GM19023 (cell line): ENCODE results near the gene TRIP6.
"Not testable (repeated sequence)": the region's sequence is repeated elsewhere in the genome, so short reads cannot be mapped to it uniquely, and the experiment has no call there.

ENCODE experiments used
- ATAC-seq: cut with Tn5 transposase; IDR thresholded peaks from one replicate; pipeline ENCODE4 v1.9.1; 2021; ENCODE audit warnings: mild to moderate bottlenecking, moderate library complexity; ENCODE audit not compliant: unreplicated experiment

TRIP6 gene

DNA sequence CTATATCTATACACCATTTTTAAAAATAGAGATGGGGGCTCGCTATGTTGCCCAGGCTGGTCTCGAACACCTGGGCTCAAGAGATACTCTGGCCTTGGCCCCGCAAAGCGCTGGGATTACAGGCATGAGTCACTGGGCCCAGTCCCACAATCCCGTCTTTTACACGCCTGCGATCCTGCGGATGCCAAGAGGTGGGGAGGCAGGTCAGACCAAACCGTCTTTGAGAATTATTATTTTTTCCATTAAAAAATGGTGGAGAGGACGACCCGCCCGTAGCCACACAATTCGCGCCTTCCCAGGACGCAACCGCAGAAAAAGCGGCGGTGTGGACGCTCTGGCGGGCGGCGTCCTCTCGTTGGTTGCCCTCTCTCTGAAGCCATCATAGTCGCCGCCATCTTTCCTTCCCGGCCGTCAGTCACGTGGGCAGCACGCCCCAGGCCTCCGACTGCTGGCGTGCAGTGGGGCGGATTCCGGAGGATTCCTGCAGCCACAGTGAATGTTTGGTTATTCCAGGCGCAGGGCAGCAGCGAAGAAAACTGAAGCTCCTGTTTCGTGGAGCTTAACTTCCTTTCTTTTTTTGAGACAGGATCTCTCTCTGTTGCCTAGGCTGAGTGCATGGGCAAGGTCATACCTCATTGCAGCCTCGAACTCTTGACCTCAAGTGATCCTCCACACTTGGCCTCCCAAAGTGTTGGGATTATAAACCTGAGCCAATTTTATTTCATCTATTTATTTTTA lies 29.9 kb upstream of the TRIP6 start:
- peak; percentile 80 for ATAC-seq

DNA sequence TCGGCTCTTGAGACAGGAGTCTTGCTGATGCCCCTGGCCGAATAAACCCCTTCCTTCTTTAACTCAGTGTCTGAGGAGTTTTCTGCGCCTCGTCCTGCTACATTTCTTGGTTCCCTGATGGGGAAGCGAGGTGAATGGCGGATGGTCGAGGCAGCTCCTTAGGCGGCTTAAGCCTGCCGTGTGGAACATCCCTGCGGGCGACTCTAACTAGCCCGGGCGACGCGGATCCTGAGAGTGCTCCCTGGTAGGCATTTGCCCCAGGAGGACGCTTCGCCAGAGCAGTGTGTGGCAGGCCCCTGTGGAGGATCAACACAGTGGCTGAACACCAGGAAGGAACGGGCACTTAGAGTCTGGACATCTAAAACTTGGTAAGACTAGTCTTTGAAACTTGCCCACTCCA lies 27.8 kb upstream of the TRIP6 start:
- ATAC-seq = no peak

DNA sequence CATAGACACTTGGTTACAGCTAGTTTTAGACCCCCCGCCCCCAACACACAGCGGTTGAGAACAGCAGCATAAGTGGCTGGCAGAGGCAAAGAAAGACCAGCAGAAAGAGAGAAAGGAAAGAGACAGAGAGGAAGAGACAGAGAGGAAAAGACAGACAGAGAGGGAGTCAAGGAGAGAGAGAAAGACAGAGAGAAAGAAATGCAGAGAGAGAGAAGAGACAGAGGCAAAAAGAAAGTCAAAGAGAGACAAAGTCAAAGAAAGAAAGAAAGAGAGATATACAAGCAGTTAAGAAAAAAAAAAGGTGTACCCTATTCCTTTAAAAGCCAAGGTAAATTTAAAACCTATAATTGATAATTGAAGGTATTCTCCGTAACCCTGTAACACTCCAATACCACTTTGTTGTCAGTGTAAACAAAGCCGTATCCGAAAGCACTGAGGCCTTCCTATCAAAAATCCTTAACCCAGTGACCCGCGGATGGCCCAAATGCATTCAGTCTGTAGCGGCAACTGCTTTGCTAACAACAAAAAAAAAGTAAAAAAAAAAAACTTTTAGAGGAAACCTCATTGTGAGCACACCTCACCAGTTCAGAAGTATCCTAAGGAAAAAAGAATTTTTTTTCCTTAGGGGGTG lies 26.6 kb upstream of the TRIP6 start:
- ATAC-seq = no peak

DNA sequence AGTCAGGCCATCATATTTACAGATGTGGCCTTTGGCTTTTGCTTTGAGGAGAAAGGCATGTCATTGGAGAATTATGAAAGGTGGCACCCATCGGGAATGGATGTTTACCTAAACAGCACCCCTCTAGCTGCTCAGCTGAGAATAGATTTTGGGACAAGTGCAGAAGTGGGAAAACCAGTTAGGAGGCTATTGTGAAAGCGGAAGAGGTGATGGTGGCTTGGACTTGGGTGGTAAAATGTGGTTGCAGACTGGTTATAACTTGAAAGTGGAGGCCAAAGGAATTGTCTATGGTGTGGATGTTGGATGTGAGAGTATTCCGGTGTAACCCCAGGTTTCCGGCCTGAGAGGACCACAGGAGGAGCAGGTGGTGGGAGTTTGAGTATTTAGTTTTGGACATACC lies 19.8 kb upstream of the TRIP6 start:
- ATAC-seq = no peak

DNA sequence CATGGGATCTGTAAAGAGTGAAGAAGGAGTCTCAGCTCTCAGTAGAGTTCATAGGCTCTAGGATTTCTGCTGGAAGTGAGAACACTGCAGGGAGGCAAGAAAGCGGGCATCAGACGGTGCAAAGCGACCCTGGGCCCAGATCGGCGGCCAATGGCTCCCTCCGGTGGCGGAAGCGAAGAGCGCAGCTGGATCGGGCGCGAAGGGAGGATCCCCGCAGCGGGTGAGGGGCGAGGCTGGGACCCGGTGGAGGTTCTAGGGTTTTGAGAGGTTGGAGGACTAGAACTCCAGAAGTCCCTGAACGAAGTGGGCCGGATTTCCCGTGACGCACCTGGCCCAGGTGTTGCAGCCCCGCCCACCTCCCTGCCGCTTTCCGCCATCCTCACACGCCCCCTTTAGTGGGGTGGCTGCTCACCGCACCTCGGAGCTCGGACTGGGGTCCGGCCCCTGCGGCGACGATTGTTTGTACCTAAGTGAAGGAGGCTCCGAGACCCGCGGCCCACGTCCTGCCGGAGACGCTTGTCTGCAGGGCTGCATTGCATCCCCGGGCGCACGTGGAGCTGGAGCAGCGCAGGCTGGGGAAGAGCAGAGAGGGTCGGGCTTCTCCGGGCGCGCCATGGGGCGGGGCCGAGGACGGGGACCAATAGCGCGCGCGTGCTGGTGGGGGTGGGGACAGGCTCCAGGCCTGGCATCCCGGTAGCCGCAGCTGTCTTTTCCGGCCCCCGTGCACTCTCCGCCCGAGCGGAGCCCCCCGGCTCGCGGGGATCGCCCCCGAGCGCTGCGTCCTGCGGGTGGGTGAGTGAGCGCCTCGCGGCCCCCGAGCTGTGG lies 14.9 kb upstream of the TRIP6 start, which contains the start of gene SLC12A9:
Gene SLC12A9 (plus strand): TSS at position 666 of the 825 bp plus-strand sequence. CDS start 1,485 bp downstream, outside the sequence.
- ATAC-seq = peak; percentile 92

DNA sequence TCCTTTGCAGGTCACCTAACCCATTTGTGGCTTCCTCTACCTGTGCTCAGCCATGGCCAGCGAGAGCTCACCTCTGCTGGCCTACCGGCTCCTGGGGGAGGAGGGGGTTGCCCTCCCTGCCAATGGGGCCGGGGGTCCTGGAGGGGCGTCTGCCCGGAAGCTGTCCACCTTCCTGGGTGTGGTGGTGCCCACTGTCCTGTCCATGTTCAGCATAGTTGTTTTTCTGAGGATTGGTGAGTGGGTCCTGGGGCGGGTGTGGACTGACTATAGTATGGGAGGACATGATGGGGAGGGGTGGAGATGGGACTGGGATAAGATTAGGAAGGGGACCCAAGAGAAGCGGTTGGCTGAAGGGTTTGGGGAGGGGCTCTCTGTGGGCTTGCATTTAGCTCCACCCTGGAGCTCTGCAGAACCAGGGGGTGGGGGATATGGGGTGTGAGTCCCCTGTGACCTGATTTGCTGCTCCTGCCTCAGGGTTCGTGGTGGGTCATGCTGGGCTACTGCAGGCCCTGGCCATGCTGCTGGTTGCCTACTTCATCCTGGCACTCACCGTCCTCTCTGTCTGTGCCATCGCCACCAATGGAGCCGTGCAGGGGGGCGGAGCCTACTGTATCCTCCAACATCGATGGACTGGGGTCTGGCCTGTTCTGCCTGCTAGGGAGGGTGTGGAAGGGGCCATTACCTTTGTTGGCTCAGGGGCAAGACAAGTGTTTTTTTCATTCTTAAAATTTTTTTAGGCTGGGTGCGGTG lies 12.9 kb upstream of the TRIP6 start:
- no peak for ATAC-seq

DNA sequence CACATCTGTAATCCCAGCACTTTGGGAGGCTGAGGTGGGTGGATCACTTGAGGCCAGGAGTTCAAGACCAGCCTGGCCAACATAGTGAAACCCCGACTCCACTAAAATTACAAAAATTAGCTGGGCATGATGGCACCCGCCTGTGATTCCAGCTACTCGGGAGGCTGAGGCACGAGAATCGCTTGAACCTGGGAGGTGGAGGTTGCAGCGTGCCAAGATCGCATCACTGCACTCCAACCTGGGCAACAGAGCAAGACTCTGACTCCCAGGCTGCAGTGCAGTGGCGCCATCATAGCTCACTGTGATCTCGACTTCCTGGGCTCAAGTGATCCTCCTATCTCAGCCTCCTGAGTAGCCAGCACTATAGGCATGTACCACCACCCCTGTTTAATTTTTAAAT lies 12.3 kb upstream of the TRIP6 start:
- ATAC-seq = not testable (repeated sequence)

DNA sequence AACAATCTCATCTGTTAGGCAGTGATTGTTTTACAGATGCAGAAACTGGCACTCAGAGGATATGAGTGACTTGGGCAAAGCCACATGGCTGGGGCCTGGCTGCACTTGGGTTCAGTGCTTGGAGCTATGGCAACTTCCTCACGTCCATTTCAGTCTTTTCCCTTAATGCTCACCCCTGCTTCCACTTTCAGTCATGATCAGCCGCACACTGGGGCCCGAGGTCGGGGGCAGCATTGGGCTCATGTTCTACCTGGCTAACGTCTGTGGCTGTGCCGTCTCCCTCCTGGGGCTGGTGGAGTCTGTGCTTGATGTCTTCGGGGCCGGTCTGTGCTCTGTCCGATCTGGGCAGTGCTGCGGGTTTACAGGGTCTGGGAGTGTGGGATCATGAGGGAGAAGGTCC lies 11.7 kb upstream of the TRIP6 start:
- no peak for ATAC-seq

DNA sequence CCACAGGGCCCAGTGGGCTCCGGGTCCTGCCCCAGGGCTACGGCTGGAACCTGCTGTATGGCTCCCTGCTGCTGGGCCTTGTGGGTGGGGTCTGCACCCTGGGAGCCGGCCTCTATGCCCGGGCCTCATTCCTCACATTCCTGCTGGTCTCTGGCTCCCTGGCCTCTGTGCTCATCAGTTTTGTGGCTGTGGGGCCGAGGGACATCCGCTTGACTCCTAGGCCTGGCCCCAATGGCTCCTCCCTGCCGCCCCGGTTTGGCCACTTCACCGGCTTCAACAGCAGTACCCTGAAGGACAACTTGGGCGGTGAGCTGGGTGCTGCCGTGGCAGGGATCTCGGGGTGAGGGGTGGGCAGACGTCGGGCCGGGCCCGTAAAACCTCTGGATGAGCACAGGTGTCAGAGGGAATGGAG lies 10.3 kb upstream of the TRIP6 start:
- no peak for ATAC-seq

DNA sequence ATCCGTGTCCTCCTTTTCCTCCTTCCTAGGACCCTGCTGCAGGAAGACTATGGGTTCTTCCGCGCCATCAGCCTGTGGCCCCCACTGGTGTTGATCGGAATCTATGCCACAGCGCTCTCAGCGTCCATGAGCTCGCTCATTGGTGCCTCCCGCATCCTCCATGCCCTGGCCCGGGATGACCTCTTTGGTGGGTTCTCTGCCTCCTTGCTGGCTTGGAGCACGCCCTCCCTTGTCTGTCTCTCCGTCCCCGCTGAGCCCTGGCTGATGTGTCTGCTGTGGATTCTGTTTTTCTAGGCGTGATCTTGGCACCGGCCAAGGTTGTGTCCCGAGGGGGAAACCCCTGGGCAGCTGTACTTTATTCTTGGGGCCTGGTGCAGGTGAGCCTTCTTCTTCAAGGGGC lies 7.3 kb upstream of the TRIP6 start:
- no peak for ATAC-seq

DNA sequence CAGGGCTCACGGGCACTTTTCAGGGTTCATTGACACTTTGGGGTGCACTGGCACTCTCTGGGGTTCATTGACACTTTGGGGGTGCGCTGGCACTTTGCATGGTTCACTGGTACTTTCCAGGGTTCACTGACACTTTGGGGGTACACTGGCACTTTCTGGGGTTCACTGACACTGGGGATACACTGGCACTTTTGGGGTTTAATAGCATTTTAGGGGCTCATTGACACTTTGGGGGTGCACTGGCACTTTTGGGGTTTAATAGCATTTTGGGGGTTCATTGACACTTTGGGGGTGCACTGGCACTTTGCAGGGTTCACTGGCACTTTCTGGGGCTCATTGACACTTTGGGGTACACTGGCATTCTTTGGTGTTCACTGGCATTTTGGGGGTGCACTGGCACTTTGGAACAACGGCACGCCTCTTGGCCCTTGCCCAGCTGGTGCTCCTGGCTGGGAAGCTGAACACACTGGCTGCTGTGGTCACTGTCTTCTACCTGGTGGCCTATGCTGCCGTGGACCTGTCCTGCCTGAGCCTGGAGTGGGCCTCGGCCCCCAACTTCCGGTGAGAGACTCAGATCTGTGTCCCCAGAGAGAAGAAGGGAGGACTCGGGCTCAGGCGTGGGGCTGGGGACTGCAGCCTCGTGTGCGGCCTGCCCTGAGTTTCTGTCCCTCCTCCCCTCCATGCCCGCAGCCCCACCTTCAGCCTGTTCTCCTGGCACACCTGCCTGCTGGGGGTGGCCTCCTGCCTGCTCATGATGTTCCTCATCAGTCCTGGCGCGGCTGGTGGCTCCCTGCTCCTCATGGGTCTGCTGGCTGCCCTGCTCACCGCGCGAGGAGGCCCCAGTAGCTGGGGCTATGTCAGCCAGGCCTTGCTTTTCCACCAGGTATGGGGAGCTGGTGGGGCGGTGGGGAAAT lies 6.2 kb upstream of the TRIP6 start:
- no peak for ATAC-seq

DNA sequence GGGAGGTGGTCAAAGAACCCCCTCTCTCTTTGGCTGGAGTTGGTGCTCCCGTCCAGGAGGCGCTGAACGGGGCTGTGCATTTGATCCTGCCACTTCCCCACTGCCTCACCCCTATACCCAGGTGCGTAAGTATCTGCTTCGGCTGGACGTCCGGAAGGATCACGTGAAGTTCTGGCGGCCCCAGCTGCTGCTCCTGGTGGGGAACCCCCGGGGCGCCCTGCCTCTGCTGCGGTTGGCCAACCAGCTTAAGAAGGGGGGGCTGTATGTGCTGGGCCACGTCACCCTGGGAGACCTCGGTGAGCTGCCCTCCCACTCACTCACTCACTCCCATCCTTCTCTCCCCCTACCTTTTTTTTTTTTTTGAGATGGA lies 5.6 kb upstream of the TRIP6 start:
- ATAC-seq = no peak

DNA sequence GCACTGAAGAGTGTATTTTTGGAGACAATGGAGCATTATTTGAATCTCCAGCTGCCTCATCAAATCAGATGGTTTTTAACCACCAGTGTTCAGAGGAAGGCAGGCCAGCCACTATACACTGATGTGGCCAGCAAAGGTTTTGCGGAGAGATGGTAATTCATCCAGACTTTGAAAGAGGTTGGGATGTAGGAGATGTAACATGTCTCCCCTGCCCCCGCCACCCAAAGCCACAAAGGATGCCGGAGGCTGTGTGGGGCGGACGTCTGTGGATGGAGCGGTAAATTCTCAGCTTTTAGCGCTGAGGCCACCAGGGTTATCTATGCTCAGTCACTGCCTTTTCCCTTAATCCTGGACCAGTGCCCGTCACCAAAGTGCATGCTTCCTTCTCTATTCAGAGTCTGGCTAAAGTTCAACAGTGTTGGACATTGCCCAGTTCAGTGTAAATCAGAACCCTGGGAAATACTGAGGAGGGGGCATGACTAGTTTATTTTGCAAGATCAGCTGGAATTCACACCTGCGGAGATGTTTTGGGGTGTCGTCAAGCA lies 3.7 kb upstream of the TRIP6 start:
- ATAC-seq = no peak

DNA sequence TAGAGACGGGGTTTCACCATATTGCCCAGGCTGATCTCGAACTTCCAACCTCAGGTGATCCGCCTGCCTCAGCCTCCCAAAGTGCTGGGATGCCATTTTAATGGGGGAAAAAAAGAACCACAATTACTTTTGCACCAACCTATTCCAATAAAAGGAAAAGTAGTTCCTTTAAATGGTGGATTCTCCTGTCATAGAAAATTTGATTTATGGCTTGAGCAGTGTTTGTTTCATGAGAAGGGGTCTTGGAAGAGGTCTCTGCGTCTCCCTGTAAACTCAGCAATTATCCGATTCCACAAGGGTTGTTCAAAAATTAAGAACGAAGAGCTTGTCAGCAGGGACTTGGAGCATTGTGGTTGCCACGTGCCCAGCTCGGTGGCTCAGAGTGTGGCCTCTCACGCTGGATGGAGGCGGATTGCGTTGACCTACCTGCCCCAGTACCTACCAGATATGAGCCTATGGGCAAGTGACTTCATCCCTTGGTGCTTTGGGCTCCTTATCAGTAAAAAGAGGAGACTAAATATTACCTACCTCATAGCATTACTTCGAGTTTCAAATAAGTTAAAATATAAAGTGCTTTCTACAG lies 2.8 kb upstream of the TRIP6 start:
- ATAC-seq = no peak

DNA sequence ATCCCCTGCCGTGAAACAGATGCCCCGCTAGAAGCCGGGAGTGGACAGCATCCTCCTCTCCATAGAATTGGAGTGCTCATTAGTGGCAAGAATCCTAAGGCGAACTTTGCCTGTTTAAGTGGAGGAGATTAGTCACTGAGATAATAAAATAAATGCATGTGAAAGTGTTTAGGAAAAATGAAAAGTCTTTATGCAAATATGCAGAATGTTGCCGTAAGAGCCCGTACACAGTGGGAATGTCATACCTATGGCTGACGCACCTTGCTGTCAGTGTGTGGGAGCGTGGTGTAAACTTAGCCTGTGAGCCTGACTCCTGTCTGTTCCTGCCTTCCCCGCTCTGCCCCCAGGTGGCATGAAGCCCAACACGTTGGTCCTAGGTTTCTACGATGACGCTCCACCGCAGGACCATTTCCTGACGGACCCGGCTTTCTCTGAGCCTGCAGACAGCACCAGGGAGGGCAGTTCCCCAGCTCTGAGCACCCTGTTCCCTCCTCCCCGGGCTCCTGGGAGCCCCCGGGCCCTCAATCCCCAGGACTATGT lies 1.7 kb upstream of the TRIP6 start:
- ATAC-seq = no peak

DNA sequence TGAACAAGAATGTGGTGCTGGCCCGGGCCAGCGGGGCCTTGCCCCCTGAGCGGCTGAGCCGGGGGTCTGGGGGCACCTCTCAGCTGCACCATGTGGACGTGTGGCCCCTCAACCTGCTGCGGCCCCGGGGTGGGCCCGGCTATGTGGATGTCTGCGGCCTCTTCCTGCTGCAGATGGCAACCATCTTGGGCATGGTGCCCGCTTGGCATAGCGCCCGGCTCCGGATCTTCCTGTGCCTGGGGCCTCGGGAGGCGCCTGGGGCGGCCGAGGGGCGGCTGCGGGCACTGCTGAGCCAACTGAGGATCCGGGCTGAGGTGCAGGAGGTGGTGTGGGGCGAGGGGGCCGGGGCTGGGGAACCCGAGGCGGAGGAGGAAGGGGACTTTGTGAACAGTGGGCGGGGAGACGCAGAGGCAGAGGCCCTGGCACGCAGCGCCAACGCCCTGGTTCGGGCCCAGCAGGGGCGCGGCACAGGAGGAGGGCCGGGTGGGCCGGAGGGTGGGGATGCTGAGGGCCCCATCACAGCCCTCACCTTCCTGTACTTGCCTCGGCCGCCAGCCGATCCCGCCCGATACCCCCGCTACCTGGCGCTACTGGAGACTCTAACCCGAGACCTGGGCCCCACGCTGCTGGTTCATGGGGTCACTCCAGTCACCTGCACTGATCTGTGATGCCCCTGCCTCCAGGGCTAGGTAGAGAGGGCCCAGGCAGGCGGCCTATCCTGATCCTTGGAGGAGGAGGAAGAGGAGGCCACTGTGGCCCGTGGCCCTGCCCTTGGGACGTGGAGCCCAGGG lies 1.1 kb upstream of the TRIP6 start:
- ATAC-seq = no peak

DNA sequence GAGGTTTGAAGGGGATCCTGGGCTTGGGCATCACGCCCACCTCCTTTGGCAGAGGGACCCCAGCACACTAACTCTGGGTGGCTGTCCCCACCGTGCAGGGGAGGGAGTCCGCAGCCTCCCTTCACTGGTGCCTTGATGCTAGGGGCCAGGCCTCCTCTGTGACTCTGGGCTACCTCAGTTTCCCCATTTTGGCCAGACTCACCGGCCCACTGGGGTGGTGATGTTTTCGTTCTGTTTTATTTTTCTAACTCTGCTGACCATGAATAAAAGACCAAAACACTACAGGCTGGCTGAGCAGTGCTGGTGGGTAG lies 503 bp upstream of the TRIP6 start:
- no peak for ATAC-seq

DNA sequence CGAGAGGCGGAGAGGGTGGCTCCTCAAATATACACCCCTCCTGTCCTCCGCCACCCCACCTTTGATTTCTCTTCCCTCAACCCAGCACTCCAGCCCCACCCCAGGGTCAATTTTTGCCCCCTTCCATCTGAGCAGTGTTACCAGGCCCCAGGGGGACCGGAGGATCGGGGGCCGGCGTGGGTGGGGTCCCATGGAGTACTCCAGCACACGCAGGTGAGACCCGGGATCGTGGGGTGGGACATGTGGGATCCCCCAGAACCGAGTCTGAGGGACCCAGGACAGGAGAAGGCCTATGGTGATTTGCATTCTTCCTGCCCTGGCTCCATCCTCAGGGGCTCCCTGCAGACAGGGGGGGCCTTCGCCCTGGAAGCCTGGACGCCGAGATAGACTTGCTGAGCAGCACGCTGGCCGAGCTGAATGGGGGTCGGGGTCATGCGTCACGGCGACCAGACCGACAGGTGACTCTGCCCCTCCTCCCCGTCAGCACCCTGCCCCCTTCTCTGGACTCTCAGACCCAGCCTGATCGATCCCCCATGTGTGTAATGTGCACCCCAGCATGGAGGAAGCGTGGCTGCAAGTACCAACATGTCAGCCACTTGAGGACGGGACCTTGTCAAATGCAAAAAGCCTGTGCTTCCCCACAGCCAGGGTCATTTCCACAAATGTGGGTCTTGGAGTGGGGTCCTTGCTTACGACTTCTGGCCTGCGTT lies 744 bp downstream of the TRIP6 start:
- ATAC-seq = peak; percentile 10
